Erythroblast (primary cell): ENCODE results near the gene CAMKK2.
"Not testable (repeated sequence)": the region's sequence is repeated elsewhere in the genome, so short reads cannot be mapped to it uniquely, and the experiment has no call there.

Experiments used
- GATA1 ChIP-seq: IDR thresholded peaks from 2 replicates; pipeline ENCODE4 v1.6.1; 2011; ENCODE audit warnings: low read depth, mild to moderate bottlenecking, control low read depth, low read length, moderate library complexity
- POLR2A ChIP-seq: IDR thresholded peaks from 2 replicates; pipeline ENCODE4 v1.6.1; 2011; ENCODE audit warnings: mild to moderate bottlenecking, low read length

- TF ChIP-seq POLR2A, GATA1: not testable (repeated sequence)
Measured at GRCh38 chr12:121208571-121208970, 87.9 kb downstream of the CAMKK2 start.
